OCI-LY7 (cell line): Measurements from ENCODE around the gene NRSN2. TPM values are rescaled to one million over a fixed set of nuclear protein-coding genes. Genes with fewer than 3 reads are reported as not detected.
"Not testable (repeated sequence)": the region's sequence is repeated elsewhere in the genome, so short reads cannot be mapped to it uniquely, and the experiment has no call there.

Experiments
- BruUV-seq: library from RNA; stranded (reverse); fragments of 400-500 nt; replicated peaks from 2 replicates; lab custom pipeline; 2021; lab: Mats Ljungman, UMichigan
- CTCF ChIA-PET: fragments of 300-600 bp; sonication (Branson Sonifier 250); formaldehyde crosslinking; loops from one replicate; lab custom pipeline; 2022; ENCODE audit warnings: antibody characterized with exemption; ENCODE audit not compliant: unreplicated experiment; lab: Charles Lee
- POLR2A ChIA-PET: fragments of 300-600 bp; sonication (Branson Sonifier 250); formaldehyde crosslinking; loops from one replicate; lab custom pipeline; 2022; ENCODE audit warnings: antibody characterized with exemption; lab: Charles Lee
- DNase-seq: peaks from one replicate; pipeline ENCODE4 v3.0.0-alpha.2; 2015; ENCODE audit warnings: low spot score
- H2AFZ ChIP-seq: fragments of 200-600 bp; sonication (generic), shearing (Covaris generic); 2 replicates; pipeline ENCODE4 v1.6.1; 2014; ENCODE audit warnings: mild to moderate bottlenecking, antibody characterized with exemption, low read length, moderate library complexity
- H3K27ac ChIP-seq: fragments of 200-600 bp; sonication (generic); 2 replicates; pipeline ENCODE4 v1.5.1; 2014; ENCODE audit warnings: mixed run types, low read depth, mild to moderate bottlenecking, moderate library complexity, low read length, inconsistent platforms; ENCODE audit not compliant: poor library complexity, severe bottlenecking
- H3K36me3 ChIP-seq: fragments of 200-600 bp; sonication (generic); 2 replicates; pipeline ENCODE4 v1.6.1; 2014; ENCODE audit warnings: mild to moderate bottlenecking, antibody characterized with exemption, low read length, moderate library complexity, mixed read lengths; ENCODE audit not compliant: insufficient read depth
- H3K4me1 ChIP-seq: fragments of 200-600 bp; sonication (generic); 2 replicates; pipeline ENCODE4 v1.5.1; 2014; ENCODE audit warnings: mild to moderate bottlenecking, low read length; ENCODE audit not compliant: insufficient read depth, poor library complexity, severe bottlenecking
- H3K4me2 ChIP-seq: fragments of 200-600 bp; sonication (generic); 2 replicates; pipeline ENCODE4 v1.6.1; 2014; ENCODE audit warnings: mild to moderate bottlenecking, low read length
- H3K4me3 ChIP-seq: fragments of 200-600 bp; sonication (generic); 2 replicates; pipeline ENCODE4 v1.5.1; 2014; ENCODE audit warnings: mild to moderate bottlenecking, low read depth, low read length; ENCODE audit not compliant: poor library complexity, severe bottlenecking
- H3K79me2 ChIP-seq: fragments of 200-600 bp; sonication (generic); 2 replicates; pipeline ENCODE4 v1.6.1; 2016; ENCODE audit warnings: low read depth, mild to moderate bottlenecking, low read length, moderate library complexity, mixed read lengths; ENCODE audit not compliant: insufficient read depth
- H3K9me2 ChIP-seq: fragments of 200-600 bp; sonication (generic); 2 replicates; pipeline ENCODE4 v1.6.1; 2016; ENCODE audit warnings: mild to moderate bottlenecking, low read length, mixed read lengths; ENCODE audit not compliant: insufficient read depth
- H3K9me3 ChIP-seq: fragments of 200-600 bp; sonication (generic); 2 replicates; pipeline ENCODE4 v1.6.1; 2014; ENCODE audit warnings: mild to moderate bottlenecking, mixed run types, low read length, mixed read lengths
- H4K20me1 ChIP-seq: fragments of 200-600 bp; sonication (generic); 2 replicates; pipeline ENCODE4 v1.6.1; 2014; ENCODE audit warnings: mild to moderate bottlenecking, antibody characterized with exemption, low read length, moderate library complexity, mixed read lengths; ENCODE audit not compliant: insufficient read depth
- CTCF ChIP-seq: fragments of 200-600 bp; sonication (generic); conservative IDR thresholded peaks from 2 replicates; pipeline ENCODE4 v1.5.1; 2014; ENCODE audit warnings: mild to moderate bottlenecking, antibody characterized with exemption, low read length, moderate library complexity, mixed read lengths
- EZH2phosphoT487 ChIP-seq: fragments of 200-600 bp; sonication (generic); IDR thresholded peaks from 2 replicates; pipeline ENCODE4 v1.6.1; 2018; ENCODE audit warnings: low read depth, borderline replicate concordance, mild to moderate bottlenecking, mixed run types, antibody characterized with exemption, low read length, moderate library complexity, mixed read lengths
- intact Hi-C: fragments of 100-400 bp; cut with micrococcal nuclease; formaldehyde crosslinking; loops from one replicate; pipeline ENCODE4 v1.10.0; 2022; ENCODE audit not compliant: unreplicated experiment
- total RNA-seq, 2 experiments: library from RNA; depleted of rRNA in 1 of 2; stranded (reverse); fragments of >200 nt in 1 of 2; shearing (Covaris generic) in 1 of 2; gene quantifications; 2 replicates each; pipeline ENCODE4 v1.2.3, GENCODE V29; 2014 to 2022

The NRSN2 gene
- total RNA-seq, 2 experiments from 2014 or later: 0.32 to 0.86 TPM

GRCh38 chr20:354298-354977 lies 7.5 kb downstream of the NRSN2 start:
- Histone ChIP-seq H3K4me1 (peaks cover 25% of the 10 kb centered on the region), H4K20me1 (no peaks in the 10 kb centered on the region), H3K4me3 (no peak overlapping the region), H2AFZ (no peak overlapping the region), H3K4me2 (no peak overlapping the region), H3K27ac (no peak overlapping the region), H3K9me2 (no peaks in the 10 kb centered on the region), H3K36me3 (no peaks in the 10 kb centered on the region), H3K79me2 (no peaks in the 10 kb centered on the region), H3K9me3 (no peaks in the 10 kb centered on the region)
- intact Hi-C loops: loop anchor here (1.0 to 2.0 kb wide), 4 partner anchors 54 to 291 kb away; partner anchors contain the start of gene RBCK1
- peak; percentile 89 for DNase-seq
- CTCF ChIA-PET: no interaction called here
- TF ChIP-seq CTCF (peak; percentile 96), EZH2phosphoT487 (no peak)
- BruUV-seq: no TSS peak
- POLR2A ChIA-PET: interaction anchor here (1.0 kb wide), 1 partner anchor 23 kb away, joined by 3 read pairs; no protein-coding TSS in a partner anchor

GRCh38 chr20:356154-356553 lies 9.2 kb downstream of the NRSN2 start:
- peaks cover 42% of the 10 kb centered on the region for H3K4me1 ChIP-seq
- H3K79me2 ChIP-seq, H3K27ac ChIP-seq, H2AFZ ChIP-seq, H3K4me2 ChIP-seq, H3K9me3 ChIP-seq, H3K4me3 ChIP-seq, H3K9me2 ChIP-seq, intact Hi-C loops, H3K36me3 ChIP-seq, BruUV-seq, CTCF ChIA-PET, DNase-seq, H4K20me1 ChIP-seq: not testable (repeated sequence)
- POLR2A ChIA-PET: interaction anchor here (0.6 to 2.3 kb wide), 5 partner anchors 24 to 187 kb away, joined by 3 to 9 read pairs (median 4); partner anchors contain the start of gene TRIB3

- Histone ChIP-seq H3K4me1 (peaks cover 48% of the 10 kb centered on the region), H3K4me3 (no peak overlapping the region), H3K79me2 (no peaks in the 10 kb centered on the region), H3K9me3 (no peaks in the 10 kb centered on the region), H3K4me2 (no peak overlapping the region), H3K36me3 (no peaks in the 10 kb centered on the region), H4K20me1 (no peaks in the 10 kb centered on the region), H2AFZ (no peak overlapping the region), H3K27ac (no peak overlapping the region), H3K9me2 (no peaks in the 10 kb centered on the region)
- intact Hi-C loops: no loop called here
- ChIA-PET CTCF (no interaction called here), POLR2A (interaction anchor here (0.7 to 2.3 kb wide), 3 partner anchors 24 to 75 kb away, joined by 3 to 9 read pairs (median 4); partner anchors contain the start of gene TRIB3)
- TF ChIP-seq EZH2phosphoT487 (no peak), CTCF (no peak)
- DNase-seq: no peak
- BruUV-seq: no TSS peak
Observed at GRCh38 chr20:356745-357144, 9.8 kb downstream of the NRSN2 start.
